MM.1S (cell line): Measurements from ENCODE around the gene GADD45G.

Source experiments
- DNase-seq: peaks from one replicate; pipeline ENCODE4 v3.0.0-alpha.2; 2015
- H2AFZ ChIP-seq: fragments of 300-600 bp; sonication (generic); 2 replicates; pipeline ENCODE4 v1.6.0; 2016; ENCODE audit warnings: antibody characterized with exemption, low read length
- H3F3A ChIP-seq: fragments of 300-600 bp; sonication (generic); 2 replicates; pipeline ENCODE4 v1.6.1; 2016; ENCODE audit warnings: mild to moderate bottlenecking, antibody characterized with exemption, low read length, moderate library complexity, mixed read lengths; ENCODE audit not compliant: insufficient read depth
- H3K27ac ChIP-seq: fragments of 300-600 bp; sonication (generic); 2 replicates; pipeline ENCODE4 v1.5.1; 2016; ENCODE audit warnings: mild to moderate bottlenecking, low read length
- H3K27me3 ChIP-seq: fragments of 300-600 bp; sonication (generic); replicated peaks from 2 replicates; pipeline ENCODE4 v1.6.0; 2016; ENCODE audit warnings: low read length; ENCODE audit not compliant: insufficient read depth
- H3K36me3 ChIP-seq: fragments of 300-600 bp; sonication (generic); replicated peaks from 2 replicates; pipeline ENCODE4 v1.6.1; 2016; ENCODE audit warnings: mild to moderate bottlenecking, low read length, mixed read lengths; ENCODE audit not compliant: insufficient read depth
- H3K4me1 ChIP-seq: fragments of 300-600 bp; sonication (generic); 2 replicates; pipeline ENCODE4 v1.6.1; 2016; ENCODE audit warnings: low read length, mixed read lengths
- H3K4me2 ChIP-seq: fragments of 300-600 bp; sonication (generic); 2 replicates; pipeline ENCODE4 v1.6.0; 2016; ENCODE audit warnings: low read depth, low read length
- H3K4me3 ChIP-seq: fragments of 300-600 bp; sonication (generic); 2 replicates; pipeline ENCODE4 v1.5.1; 2016; ENCODE audit warnings: low read length, mixed read lengths
- H3K79me2 ChIP-seq: fragments of 300-600 bp; sonication (generic); 2 replicates; pipeline ENCODE4 v1.6.1; 2016; ENCODE audit warnings: mixed run types, low read length, mixed read lengths
- H3K9ac ChIP-seq: fragments of 300-600 bp; sonication (generic); 2 replicates; pipeline ENCODE4 v1.6.1; 2016; ENCODE audit warnings: low read length, mixed read lengths
- H3K9me2 ChIP-seq: fragments of 300-600 bp; sonication (generic); replicated peaks from 2 replicates; pipeline ENCODE4 v1.6.1; 2016; ENCODE audit warnings: mild to moderate bottlenecking, low read length, mixed read lengths; ENCODE audit not compliant: insufficient read depth
- H3K9me3 ChIP-seq: fragments of 300-600 bp; sonication (generic); replicated peaks from 2 replicates; pipeline ENCODE4 v1.6.1; 2016; ENCODE audit warnings: mild to moderate bottlenecking, low read length, mixed read lengths; ENCODE audit not compliant: insufficient read depth
- H4K20me1 ChIP-seq: fragments of 300-600 bp; sonication (generic); 2 replicates; pipeline ENCODE4 v1.6.1; 2016; ENCODE audit warnings: mild to moderate bottlenecking, low read length, moderate library complexity, mixed read lengths; ENCODE audit not compliant: insufficient read depth
- CTCF ChIP-seq: fragments of 300-600 bp; sonication (generic); IDR thresholded peaks from 2 replicates; pipeline ENCODE4 v1.5.1; 2016; ENCODE audit warnings: antibody characterized with exemption, low read length, mixed read lengths
- EZH2 ChIP-seq: fragments of 300-600 bp; sonication (generic); optimal IDR thresholded peaks from 2 replicates; pipeline ENCODE3; 2017; ENCODE audit warnings: low read depth, mild to moderate bottlenecking, antibody characterized with exemption, low read length, mixed read lengths
- EZH2phosphoT487 ChIP-seq: fragments of 300-600 bp; sonication (generic); IDR thresholded peaks from 2 replicates; pipeline ENCODE4 v1.6.1; 2018; ENCODE audit warnings: antibody characterized with exemption, low read length

The GADD45G gene

GRCh38 chr9:89617978-89618377, 13.2 kb downstream of the GADD45G start:
- H4K20me1 ChIP-seq, result no peaks in the 10 kb centered on the region
- H3K27ac ChIP-seq, result no peak overlapping the region
- no peak overlapping the region for H3K4me2 ChIP-seq
- H3K79me2 ChIP-seq, result no peaks in the 10 kb centered on the region
- H3K9me3 ChIP-seq, result no peaks in the 10 kb centered on the region
- TF ChIP-seq EZH2, result no peak
- no peak for TF ChIP-seq CTCF
- no peak for TF ChIP-seq EZH2phosphoT487
- H3K9me2 ChIP-seq, result no peaks in the 10 kb centered on the region
- no peaks in the 10 kb centered on the region for H3K4me1 ChIP-seq
- DNase-seq, result no peak
- no peak overlapping the region for H3K9ac ChIP-seq
- no peak overlapping the region for H2AFZ ChIP-seq
- no peak overlapping the region for H3K4me3 ChIP-seq
- H3K27me3 ChIP-seq, result no peaks in the 10 kb centered on the region
- H3F3A ChIP-seq, result no peaks in the 10 kb centered on the region
- no peaks in the 10 kb centered on the region for H3K36me3 ChIP-seq

- no peaks in the 10 kb centered on the region; the same call in 1 of the 2 replicates for H3K27me3 ChIP-seq
- H3K4me2 ChIP-seq, result no peak overlapping the region
- no peak overlapping the region for H3K9ac ChIP-seq
Measured at GRCh38 chr9:89619019-89619418, 14.2 kb downstream of the GADD45G start.

GRCh38 chr9:89619424-89620138, 14.8 kb downstream of the GADD45G start:
- Histone ChIP-seq H4K20me1 (no peaks in the 10 kb centered on the region), H3K4me3 (no peak overlapping the region), H3K27ac (no peak overlapping the region), H3K4me2 (no peak overlapping the region), H3K27me3 (no peaks in the 10 kb centered on the region; the same call in 1 of the 2 replicates), H3K9me2 (no peaks in the 10 kb centered on the region), H3K4me1 (no peaks in the 10 kb centered on the region), H3K9ac (no peak overlapping the region), H3K9me3 (no peaks in the 10 kb centered on the region), H3F3A (no peaks in the 10 kb centered on the region), H3K36me3 (no peaks in the 10 kb centered on the region), H2AFZ (no peak overlapping the region), H3K79me2 (no peaks in the 10 kb centered on the region)
- no peak for DNase-seq
- TF ChIP-seq EZH2phosphoT487 (no peak), CTCF (no peak), EZH2 (no peak)

More at GRCh38 chr9:89619019-89619418, 14.2 kb downstream of the GADD45G start:
- TF ChIP-seq EZH2phosphoT487 (no peak), CTCF (no peak)
- no peaks in the 10 kb centered on the region for H3K36me3 ChIP-seq
- no peaks in the 10 kb centered on the region for H3K9me3 ChIP-seq
- no peak overlapping the region for H2AFZ ChIP-seq
- no peaks in the 10 kb centered on the region for H3K4me1 ChIP-seq
- no peaks in the 10 kb centered on the region for H3K9me2 ChIP-seq
- no peak for DNase-seq
- no peaks in the 10 kb centered on the region for H3F3A ChIP-seq
- no peaks in the 10 kb centered on the region for H3K79me2 ChIP-seq
- H3K4me3 ChIP-seq, result no peak overlapping the region
- H4K20me1 ChIP-seq, result no peaks in the 10 kb centered on the region
- no peak overlapping the region for H3K27ac ChIP-seq
